NB4 (cell line): Measurements from ENCODE around the gene DEFB126.
"Not testable (repeated sequence)": the region's sequence is repeated elsewhere in the genome, so short reads cannot be mapped to it uniquely, and the experiment has no call there.

ENCODE experiments used
- DNase-seq: peaks from one replicate; pipeline ENCODE4 v3.0.0; 2010; ENCODE audit warnings: low read depth
- H3K4me3 ChIP-seq: one replicate; pipeline ENCODE4 v1.5.1; 2011; ENCODE audit warnings: mild to moderate bottlenecking, low read depth, low read length, moderate library complexity
- MYC ChIP-seq: IDR thresholded peaks from 2 replicates; pipeline ENCODE4 v1.6.1; 2011; ENCODE audit warnings: low read depth, low read length
- POLR2A ChIP-seq: IDR thresholded peaks from 2 replicates; pipeline ENCODE4 v1.6.1; 2011; ENCODE audit warnings: mild to moderate bottlenecking; ENCODE audit not compliant: insufficient read length; ENCODE audit errors: extremely low read depth
- TF ChIP-seq, protein P1 (sequence below): IDR thresholded peaks from one replicate; pipeline ENCODE4 v1.5.1; 2012; ENCODE audit warnings: low read depth, low read length
- TF ChIP-seq, protein P2 (sequence below): IDR thresholded peaks from 2 replicates; pipeline ENCODE4 v1.6.1; 2011; ENCODE audit warnings: low read depth, low read length

The DEFB126 gene, protein sequence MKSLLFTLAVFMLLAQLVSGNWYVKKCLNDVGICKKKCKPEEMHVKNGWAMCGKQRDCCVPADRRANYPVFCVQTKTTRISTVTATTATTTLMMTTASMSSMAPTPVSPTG

GRCh38 chr20:142290-142689 lies at the start of gene DEFB126:
Gene DEFB126 (plus strand): TSS chr20:142590. CDS start chr20:142629, 39 bp downstream.
- no peak within 1 kb of the TSS for H3K4me3 ChIP-seq
- DNase-seq = no peak
- no peak for TF ChIP-seq POLR2A
- TF ChIP-seq, protein P1, sequence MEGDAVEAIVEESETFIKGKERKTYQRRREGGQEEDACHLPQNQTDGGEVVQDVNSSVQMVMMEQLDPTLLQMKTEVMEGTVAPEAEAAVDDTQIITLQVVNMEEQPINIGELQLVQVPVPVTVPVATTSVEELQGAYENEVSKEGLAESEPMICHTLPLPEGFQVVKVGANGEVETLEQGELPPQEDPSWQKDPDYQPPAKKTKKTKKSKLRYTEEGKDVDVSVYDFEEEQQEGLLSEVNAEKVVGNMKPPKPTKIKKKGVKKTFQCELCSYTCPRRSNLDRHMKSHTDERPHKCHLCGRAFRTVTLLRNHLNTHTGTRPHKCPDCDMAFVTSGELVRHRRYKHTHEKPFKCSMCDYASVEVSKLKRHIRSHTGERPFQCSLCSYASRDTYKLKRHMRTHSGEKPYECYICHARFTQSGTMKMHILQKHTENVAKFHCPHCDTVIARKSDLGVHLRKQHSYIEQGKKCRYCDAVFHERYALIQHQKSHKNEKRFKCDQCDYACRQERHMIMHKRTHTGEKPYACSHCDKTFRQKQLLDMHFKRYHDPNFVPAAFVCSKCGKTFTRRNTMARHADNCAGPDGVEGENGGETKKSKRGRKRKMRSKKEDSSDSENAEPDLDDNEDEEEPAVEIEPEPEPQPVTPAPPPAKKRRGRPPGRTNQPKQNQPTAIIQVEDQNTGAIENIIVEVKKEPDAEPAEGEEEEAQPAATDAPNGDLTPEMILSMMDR = no peak
- TF ChIP-seq MYC = no peak
- TF ChIP-seq, protein P2, sequence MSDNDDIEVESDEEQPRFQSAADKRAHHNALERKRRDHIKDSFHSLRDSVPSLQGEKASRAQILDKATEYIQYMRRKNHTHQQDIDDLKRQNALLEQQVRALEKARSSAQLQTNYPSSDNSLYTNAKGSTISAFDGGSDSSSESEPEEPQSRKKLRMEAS = no peak

GRCh38 chr20:93641-94040 lies 48.7 kb upstream of the DEFB126 start:
- H3K4me3 ChIP-seq = no peak overlapping the region
- TF ChIP-seq, protein P1 = no peak
- TF ChIP-seq MYC = no peak
- TF ChIP-seq, protein P2 = no peak
- TF ChIP-seq POLR2A = no peak
- DNase-seq = no peak

GRCh38 chr20:95215-95614 lies 47.2 kb upstream of the DEFB126 start:
- DNase-seq = no peak
- TF ChIP-seq, protein P2 = no peak
- TF ChIP-seq MYC = no peak
- TF ChIP-seq POLR2A = no peak
- TF ChIP-seq, protein P1 = no peak

DNA sequence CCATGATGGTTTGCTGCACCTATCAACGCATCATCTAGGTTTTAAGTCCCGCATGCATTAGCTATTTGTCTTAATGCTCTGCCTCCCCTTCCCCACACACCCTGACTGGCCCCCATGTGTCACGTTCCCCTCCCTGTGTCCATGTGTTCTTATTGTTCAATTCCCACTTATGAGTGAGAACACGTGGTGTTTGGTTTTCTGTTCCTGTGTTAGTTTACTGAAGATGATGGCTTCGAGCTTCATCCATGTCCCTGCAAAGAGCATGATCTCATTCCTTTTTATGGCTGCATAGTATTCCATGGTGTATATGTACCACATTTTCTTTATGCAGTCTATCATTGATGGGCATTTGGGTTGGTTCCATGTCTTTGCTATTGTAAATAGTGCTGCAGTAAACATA lies 44.7 kb upstream of the DEFB126 start:
- not testable (repeated sequence) for H3K4me3 ChIP-seq, DNase-seq

More at GRCh38 chr20:95215-95614, 47.2 kb upstream of the DEFB126 start:
- H3K4me3 ChIP-seq = no peak overlapping the region

GRCh38 chr20:101975-102374 lies 40.4 kb upstream of the DEFB126 start:
- DNase-seq = no peak
- TF ChIP-seq, protein P2 = no peak
- TF ChIP-seq POLR2A (no peak), MYC (no peak)
- TF ChIP-seq, protein P1 = no peak

GRCh38 chr20:103456-103855 lies 38.9 kb upstream of the DEFB126 start:
- no peak overlapping the region for H3K4me3 ChIP-seq
- DNase-seq = no peak
- TF ChIP-seq POLR2A = no peak
- TF ChIP-seq, protein P2 = no peak
- TF ChIP-seq MYC = no peak

More at GRCh38 chr20:101975-102374, 40.4 kb upstream of the DEFB126 start:
- H3K4me3 ChIP-seq = no peak overlapping the region

DNA sequence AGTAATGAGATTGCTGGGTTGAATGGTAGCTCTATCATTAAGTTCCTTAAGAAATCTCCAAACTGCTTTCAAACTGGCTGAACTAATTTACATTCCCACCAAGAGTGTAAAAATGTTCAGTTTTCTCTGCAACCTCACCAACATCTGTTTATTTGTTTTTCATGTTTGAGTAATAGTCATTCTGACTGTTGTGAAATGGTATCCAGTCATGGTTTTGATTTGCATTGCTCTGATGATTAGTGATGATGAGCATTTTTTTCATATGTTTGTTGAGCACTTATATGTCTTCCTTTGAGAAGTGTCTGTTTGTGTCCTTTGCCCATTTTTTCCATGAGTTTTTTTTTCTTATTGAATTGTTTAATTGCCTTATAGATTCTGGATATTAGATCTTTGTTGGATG lies 30.0 kb upstream of the DEFB126 start:
- no peak for DNase-seq
- TF ChIP-seq MYC (no peak), POLR2A (no peak)
- TF ChIP-seq, protein P2 = no peak
- TF ChIP-seq, protein P1 = no peak
- H3K4me3 ChIP-seq = no peak overlapping the region
